Heart left ventricle (tissue), 13 donors: Measurements from ENCODE around the gene CERT1.

Source experiments
- POLR2A ChIP-seq, 2 donors: fragments of 450-650 bp; IDR thresholded peaks; one replicate each; pipeline ENCODE4 v1.6.1; 2017; ENCODE audit warnings: antibody characterized with exemption in 2 of 2, mild to moderate bottlenecking in 2 of 2, moderate library complexity in 2 of 2
- TF ChIP-seq, protein P1 (sequence below), 12 donors: fragments of 200-600 bp; sonication (generic) in 4 of 12; IDR thresholded peaks; one replicate each; pipeline versions ENCODE4 v1.5.0 to v1.8.0; 2018 to 2022; ENCODE audit warnings: antibody characterized with exemption in 12 of 12, mild to moderate bottlenecking in 5 of 12
- donor health status: ischemic (EF 13 %, LVEDD 7.1; RV severe dilation, severe dysfunction).
- donor health status: DM: no; HTN: yes; CAD: no.
- donor health status: DM: no; HTN: no; CAD: no.
- donor health status: ischemic (EF 25% LVEDD 6.9; RV normal size, moderate dysfunction).
- donor health status: ischemic (EF 25% LVEDD 5.7; RV mildly dilated, moderate dysfunction).
- donor health status: ischemic (EF 35%, LVEDD 5.7; RV mildly dilated, moderate dysfunction).
- donor health status: nonischemic (EF 11% LVEDD 7.7; RV severe dilation, severe dysfunction).
- donor health status: DM: yes; HTN: yes; CAD: no.
- donor health status: PGD.
- donor health status: ischemic (EF 29% LVEDD 5.4; RV normal size, mild dysfunction).
- donor health status: nonischemic (EF 23%, LVEDD 6.1; RV moderate dilation, normal function).

DNA sequence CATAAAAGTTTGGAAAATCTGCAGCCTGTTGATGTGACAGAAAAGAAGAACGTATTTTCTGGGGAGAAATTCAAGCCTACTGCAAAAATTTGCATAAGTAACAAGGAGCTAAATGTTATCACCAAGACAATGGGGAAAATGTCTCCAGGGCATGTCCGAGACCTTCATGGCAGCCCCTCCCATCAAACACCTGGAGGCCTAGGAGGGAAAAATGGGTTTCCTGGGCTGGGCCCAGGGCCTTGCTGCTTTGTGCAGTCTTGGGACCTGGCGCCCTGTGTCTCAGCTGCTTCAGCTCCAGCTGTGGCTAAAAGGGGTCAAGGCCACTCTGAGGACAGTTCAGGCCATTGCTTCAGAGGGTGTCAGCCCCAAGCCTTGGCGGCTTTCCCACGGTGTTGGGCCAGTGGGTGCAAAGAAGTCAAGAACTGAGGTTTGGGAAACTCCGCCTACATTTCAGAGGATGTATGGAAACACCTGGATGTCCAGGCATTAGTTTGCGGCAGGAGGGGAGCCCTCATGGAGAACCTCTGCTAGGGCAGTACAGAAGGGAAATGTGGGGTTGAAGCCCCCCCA, 13.1 kb downstream of the CERT1 start:
- TF ChIP-seq, protein P1, sequence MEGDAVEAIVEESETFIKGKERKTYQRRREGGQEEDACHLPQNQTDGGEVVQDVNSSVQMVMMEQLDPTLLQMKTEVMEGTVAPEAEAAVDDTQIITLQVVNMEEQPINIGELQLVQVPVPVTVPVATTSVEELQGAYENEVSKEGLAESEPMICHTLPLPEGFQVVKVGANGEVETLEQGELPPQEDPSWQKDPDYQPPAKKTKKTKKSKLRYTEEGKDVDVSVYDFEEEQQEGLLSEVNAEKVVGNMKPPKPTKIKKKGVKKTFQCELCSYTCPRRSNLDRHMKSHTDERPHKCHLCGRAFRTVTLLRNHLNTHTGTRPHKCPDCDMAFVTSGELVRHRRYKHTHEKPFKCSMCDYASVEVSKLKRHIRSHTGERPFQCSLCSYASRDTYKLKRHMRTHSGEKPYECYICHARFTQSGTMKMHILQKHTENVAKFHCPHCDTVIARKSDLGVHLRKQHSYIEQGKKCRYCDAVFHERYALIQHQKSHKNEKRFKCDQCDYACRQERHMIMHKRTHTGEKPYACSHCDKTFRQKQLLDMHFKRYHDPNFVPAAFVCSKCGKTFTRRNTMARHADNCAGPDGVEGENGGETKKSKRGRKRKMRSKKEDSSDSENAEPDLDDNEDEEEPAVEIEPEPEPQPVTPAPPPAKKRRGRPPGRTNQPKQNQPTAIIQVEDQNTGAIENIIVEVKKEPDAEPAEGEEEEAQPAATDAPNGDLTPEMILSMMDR (IDR thresholded peaks at IDR 0.05): no peak
- TF ChIP-seq POLR2A (IDR thresholded peaks at IDR 0.05): no peak
